GM21526 (cell line): ENCODE data around the gene CDC42EP4.
A peak's percentile ranks its signal among the peaks of the same experiment; 100 is the strongest.
"Not testable (repeated sequence)": the region's sequence is repeated elsewhere in the genome, so short reads cannot be mapped to it uniquely, and the experiment has no call there.

Experiments
- ATAC-seq: cut with Tn5 transposase; IDR thresholded peaks from one replicate; pipeline ENCODE4 v1.9.1; 2021; ENCODE audit warnings: moderate library complexity; ENCODE audit not compliant: unreplicated experiment, low FRiP score

CDC42EP4 gene

GRCh38 chr17:73284354-73284753 is 27.4 kb downstream of the CDC42EP4 start:
- ATAC-seq = no peak

GRCh38 chr17:73283841-73284282 is 27.9 kb downstream of the CDC42EP4 start:
- no peak for ATAC-seq

GRCh38 chr17:73283250-73283649 is 28.6 kb downstream of the CDC42EP4 start:
- ATAC-seq = no peak

DNA sequence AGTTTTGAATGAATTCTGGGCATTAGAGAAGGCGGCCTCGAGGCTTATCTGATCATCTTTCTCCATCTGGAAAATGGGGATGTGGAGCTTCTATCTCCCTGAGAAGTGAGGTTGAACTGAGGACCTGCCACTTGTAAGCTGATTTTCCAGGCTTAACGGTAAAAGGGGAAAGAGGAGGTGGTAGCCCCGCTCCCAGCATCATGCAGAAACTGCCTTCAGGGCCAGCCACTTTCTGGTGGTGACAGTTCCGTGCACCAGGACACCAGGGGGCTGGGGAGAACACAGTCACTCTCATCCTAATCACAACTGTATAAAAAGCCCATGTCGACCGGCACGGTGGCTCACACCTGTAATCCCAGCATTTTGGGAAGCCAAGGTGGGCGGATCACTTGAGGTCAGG is 29.2 kb downstream of the CDC42EP4 start:
- ATAC-seq = no peak

DNA sequence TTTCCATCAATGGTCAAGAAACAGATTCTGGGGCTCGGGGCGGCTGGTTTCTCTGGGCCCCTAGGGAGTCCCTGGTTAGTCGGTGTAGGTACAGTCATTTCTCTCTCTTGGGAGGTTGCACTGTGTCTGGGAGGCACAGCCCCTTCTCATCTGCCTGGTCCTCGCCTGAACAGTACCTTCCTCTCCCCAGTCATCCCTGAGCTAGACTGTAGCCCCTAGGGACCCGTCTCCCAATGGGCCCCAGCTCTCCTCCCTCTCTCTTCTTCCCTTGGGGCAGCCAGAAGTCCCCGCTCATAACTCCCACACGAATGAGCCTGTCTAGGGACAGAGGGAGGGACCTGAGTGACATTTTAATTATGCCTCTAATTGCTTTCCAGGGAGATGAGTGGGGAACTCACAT is 29.9 kb downstream of the CDC42EP4 start:
- peak; percentile 87 for ATAC-seq

- no peak for ATAC-seq
Measured at GRCh38 chr17:73280191-73280590, 31.6 kb downstream of the CDC42EP4 start.

DNA sequence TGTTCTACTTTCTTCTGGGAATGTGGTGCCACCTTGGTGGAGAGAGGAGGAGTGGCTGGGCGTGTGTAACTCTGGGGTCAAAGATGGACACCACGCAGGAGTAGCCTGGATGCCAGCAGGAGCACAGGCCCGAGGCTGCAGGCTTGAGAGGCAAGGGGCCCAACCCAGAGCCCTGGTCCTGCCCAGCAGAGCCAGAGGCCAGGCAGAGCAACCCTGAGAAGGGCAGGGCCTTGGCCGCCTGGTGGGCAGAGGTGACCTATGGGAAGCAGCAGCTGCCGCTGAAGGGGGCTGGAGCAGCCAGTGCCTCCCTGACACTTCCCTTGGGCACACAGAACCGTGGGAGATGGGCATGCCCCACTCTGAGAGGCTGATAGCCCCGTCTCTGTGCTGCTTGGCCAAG is 32.1 kb downstream of the CDC42EP4 start:
- no peak for ATAC-seq

DNA sequence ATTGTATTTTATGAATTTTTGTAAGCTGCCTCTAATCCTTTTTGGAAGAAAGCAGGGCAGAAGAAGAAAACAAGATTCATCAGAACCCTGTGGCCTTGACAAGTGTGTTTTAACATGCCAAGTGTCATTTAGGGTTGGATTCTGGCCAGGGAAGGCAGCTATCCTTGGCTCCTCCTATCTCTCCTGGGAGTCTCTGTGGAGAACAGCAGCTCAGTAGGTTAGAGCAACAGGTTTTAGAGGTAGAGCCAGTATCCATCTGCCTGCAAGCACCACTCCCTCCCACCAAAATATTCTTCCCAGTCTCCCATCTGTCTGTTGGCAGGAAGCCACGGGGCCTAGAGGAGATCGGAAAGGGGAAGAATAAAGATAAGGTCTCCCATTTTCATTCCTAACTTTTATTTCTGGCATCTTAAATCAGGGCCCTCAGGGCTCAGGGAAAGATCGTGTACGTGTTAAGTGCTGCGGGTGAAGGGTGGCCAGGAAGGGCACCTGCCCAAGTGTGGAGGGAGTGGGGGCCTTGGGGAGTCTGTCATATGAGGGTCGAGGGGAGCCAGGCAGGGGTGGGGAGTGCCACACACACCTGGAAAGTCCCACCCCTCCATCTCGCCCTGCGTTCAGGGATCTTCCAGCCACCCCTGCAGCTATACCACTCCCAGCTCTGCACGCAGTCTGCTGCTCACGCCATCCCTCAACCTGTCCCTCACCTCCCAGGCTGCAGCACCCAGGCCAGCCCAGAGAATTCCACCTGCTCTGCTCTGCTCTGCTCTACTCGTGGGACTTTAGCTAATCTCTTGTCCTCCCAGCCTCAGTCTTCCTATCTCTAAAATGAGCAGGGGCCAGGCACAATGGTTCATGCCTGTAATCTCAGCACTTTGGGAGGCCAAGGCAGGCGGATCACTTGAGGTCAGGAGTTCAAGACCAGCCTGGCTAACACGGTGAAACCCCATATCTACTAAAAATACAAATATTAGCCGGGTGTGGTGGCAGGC is 33.0 kb downstream of the CDC42EP4 start:
- no peak for ATAC-seq

DNA sequence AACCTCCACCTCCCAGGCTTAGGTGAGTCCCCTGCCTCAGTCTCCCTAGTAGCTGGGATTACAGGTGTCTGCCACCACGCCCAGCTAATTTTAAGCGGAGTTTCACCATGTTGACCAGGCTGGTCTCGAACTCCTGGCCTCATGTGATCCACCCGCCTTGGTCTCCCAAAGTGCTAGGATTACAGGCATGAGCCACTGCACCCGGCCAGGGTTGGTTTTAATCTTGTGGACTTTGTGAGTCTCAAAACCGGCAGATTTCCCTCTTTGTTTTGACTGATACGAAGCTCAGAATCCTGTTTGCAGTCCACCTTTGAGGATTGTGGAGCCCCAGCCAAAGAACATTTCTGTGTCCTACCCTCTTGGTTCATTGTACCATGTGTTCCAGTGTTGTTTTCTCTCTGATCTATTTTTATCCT is 33.7 kb downstream of the CDC42EP4 start:
- ATAC-seq = no peak

DNA sequence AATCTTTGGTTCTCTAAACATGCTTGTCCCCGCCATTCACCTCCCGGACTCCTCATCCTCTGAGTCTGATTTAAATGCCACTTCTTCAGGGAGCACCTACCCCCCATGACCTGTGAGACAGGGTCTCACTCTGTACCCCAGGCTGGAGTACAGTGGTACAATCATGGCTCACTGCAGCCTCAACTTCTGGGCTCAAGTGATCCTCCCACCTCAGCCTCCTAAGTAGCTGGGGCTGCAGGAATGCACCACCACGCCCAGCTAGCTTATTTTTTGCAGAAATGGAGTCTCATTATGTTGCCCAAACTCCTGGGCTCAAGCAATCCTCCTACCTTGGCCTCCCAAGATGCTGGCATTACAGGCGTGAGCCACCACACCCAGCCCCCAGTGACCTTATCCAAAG is 37.3 kb downstream of the CDC42EP4 start:
- no peak for ATAC-seq

DNA sequence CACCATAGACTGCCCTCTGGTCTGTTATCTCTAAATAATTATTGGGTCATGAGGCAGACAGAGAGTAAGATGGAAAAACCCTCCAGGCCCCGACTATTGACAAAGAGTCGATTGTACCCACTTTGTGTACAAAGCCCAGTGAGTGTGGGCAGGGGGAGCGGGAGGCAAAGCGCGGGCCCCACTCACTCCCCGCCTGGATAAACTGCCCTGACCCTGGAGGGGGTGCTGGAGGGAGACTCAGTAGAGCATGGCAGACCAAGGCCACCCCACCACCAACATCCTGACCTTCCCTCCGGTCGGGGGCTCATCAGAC is 38.9 kb downstream of the CDC42EP4 start:
- no peak for ATAC-seq

DNA sequence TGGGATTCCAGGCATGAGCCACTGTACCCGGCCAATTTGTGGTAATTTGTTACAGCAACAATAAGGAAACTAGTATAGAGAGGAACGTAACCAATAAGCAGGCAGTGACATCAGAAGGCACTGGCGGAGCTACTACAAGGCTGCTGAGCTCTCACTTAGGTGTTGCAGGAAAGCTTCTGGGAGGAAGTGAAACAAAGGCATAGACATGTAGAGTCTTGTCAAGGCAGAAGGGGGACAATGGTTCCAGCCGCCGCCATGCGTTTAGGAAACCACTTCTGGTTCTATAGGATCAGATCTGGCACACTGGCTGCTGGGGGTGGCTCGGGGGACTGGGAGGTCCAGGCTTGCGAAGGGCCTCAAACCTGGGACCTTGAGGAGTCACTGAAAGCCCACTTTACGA is 40.7 kb downstream of the CDC42EP4 start:
- peak; percentile 95 for ATAC-seq

DNA sequence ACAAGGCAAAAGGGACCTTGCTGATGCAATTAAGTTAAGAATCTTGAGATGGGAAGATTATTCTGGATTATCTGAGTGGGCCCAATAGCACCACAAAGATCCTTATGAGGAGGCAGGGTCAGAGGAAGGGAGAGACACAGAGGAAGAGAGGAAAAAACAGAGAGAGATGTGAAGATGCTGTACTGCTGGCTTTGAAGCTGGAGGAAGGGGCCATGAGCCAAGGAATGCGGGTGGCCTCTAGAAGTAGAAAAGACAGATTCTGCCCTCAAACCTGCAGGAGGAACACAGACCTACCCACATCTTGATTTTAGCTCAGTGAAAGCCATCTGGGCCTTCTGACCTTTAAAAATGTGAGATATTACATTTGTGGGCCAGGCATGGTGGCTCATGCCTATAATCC is 42.0 kb downstream of the CDC42EP4 start:
- no peak for ATAC-seq

GRCh38 chr17:73269329-73269615 is 42.5 kb downstream of the CDC42EP4 start:
- no peak for ATAC-seq

GRCh38 chr17:73268582-73269328 is 43.0 kb downstream of the CDC42EP4 start:
- ATAC-seq = no peak

DNA sequence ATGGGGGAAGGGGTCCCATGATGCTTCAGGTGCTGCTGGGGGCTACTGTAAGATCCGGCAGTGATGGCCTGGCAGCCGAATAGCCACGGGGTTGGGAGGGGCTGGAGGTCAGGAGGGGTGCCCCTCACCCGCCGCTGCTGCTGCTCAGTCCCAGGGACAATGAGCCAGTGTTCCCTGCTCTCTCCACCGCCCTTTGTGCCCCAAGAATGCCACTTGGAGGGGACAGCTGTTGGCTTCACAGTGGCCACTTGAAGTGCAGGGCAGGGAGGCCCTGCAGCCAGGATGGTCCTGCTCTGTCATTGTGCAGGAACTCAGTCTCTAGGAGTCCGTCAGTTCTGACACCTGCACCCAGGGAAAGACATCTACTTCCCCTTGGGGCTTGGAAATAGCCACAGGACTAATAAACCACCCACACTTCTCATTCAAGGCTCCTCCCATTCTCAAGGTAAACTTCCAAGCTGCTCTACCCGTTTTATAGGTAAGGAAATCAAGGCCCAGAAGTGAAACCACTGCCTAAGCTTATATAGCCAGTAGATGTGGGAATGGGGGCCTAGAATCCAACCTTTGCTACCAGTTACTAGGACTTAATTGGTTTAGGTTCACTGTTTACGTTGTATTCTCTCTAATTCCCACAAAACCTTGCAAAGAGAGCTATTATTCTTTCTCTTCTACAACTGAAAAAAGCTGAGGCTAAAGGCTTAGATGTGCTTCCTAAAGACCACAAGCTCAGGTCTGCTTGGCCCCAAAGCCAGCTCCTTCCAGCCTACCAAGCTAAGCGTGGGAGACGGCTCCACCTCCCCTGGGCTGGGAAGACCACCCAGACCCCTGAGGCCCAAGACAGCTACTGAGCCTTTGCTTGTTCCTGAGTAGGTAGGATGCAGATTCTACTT is 43.9 kb downstream of the CDC42EP4 start:
- no peak for ATAC-seq

DNA sequence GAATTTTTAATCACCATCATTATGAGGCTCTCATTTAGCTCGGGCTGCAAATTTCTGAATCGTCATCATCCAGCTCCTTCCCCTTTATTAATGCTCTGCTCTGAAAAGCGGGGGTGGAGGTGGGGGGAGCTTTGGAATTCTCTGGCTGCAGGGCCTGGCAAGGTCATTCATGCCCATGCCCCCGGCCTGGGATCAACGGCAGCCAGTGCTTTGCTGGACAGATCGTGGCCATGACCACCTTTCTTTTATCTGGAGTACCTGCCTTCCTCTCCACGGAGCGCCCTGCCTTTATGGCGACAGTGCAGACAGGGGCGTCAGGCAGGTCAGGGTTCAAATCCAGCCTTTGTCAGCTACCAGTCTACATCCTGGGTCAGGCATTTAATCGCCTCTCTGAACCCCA is 45.0 kb downstream of the CDC42EP4 start:
- no peak for ATAC-seq

DNA sequence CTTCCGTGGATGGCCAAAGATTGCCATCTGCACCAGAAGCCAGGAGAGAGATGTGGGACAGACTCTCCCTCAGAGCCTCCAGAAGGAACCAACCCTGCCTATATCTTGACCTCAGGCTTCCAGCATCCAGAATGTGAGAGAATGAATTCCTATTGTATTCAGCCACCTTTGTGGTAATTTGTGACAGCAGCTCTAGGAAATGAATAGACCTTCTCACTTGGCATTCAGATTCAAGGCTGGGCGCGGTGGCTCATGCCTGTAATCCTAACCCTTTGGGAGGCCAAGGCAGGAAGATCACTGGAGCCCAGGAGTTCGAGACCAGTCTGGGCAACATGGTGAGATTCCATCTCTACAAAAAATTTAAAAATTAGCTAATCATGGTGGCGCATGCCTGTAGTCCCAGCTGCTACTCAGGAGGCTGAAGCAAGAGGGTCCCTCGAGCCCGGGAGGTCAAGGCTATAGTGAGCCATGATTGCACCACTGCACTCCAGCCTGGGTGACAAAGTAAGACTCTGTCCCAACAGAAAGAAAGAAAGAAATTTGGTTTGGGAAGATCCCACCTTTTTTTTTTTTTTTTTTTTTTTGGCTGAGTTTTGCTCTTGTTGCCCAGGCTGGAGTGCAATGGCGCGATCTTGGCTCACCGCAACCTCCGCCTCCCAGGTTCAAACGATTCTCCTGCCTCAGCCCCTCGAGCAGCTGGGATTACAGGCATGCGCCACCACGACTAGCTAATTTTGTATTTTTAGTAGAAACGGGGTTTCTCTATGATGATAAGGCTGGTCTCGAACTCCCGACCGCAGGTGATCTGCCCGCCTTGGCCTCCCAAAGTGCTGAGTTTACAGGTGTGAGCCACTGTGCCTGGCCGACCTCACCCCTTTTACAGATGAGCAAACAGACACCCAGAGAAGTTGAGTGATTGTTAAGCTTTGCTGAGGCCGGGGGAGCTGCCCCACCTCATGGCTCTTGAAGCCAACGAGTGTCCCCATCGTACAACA is 45.9 kb downstream of the CDC42EP4 start:
- ATAC-seq = no peak

GRCh38 chr17:73264448-73264847 is 47.4 kb downstream of the CDC42EP4 start:
- not testable (repeated sequence) for ATAC-seq
